ENCODE measurements around the gene NME7. TPM values are rescaled to one million over a fixed set of nuclear protein-coding genes. Genes with fewer than 3 reads are reported as not detected.

Gene NME7
- total RNA-seq, 1 donor from 2014 or later = 23.6 TPM

- intact Hi-C loops (cut with DNase I) = no loop called here
- no peak for DNase-seq (ENCODE audit: extremely low spot score in 2 of 2)
- Histone ChIP-seq H3K4me1 (no peaks in the 10 kb centered on the region), H3K36me3 (no peaks in the 10 kb centered on the region), H3K27ac (no peak overlapping the region), H3K9me3 (no peaks in the 10 kb centered on the region), H3K27me3 (no peaks in the 10 kb centered on the region), H3K4me3 (no peak overlapping the region)
- TF ChIP-seq, protein P1, sequence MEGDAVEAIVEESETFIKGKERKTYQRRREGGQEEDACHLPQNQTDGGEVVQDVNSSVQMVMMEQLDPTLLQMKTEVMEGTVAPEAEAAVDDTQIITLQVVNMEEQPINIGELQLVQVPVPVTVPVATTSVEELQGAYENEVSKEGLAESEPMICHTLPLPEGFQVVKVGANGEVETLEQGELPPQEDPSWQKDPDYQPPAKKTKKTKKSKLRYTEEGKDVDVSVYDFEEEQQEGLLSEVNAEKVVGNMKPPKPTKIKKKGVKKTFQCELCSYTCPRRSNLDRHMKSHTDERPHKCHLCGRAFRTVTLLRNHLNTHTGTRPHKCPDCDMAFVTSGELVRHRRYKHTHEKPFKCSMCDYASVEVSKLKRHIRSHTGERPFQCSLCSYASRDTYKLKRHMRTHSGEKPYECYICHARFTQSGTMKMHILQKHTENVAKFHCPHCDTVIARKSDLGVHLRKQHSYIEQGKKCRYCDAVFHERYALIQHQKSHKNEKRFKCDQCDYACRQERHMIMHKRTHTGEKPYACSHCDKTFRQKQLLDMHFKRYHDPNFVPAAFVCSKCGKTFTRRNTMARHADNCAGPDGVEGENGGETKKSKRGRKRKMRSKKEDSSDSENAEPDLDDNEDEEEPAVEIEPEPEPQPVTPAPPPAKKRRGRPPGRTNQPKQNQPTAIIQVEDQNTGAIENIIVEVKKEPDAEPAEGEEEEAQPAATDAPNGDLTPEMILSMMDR (IDR thresholded peaks at IDR 0.05) = no peak
- TF ChIP-seq POLR2AphosphoS5 (IDR thresholded peaks at IDR 0.05; ENCODE audit: insufficient read depth in 1 of 2, low read depth in 1 of 2) = no peak
These were observed 226.2 kb downstream of the NME7 start for GRCh38 chr1:169141356-169141755.

- DNase-seq (ENCODE audit: extremely low spot score in 2 of 2) = no peak
- H3K36me3 ChIP-seq = no peaks in the 10 kb centered on the region
- TF ChIP-seq POLR2AphosphoS5 (IDR thresholded peaks at IDR 0.05; ENCODE audit: insufficient read depth in 1 of 2, low read depth in 1 of 2) (no peak), POLR2A (IDR thresholded peaks at IDR 0.05) (no peak)
- TF ChIP-seq, protein P1 (IDR thresholded peaks at IDR 0.05) = no peak
- no peaks in the 10 kb centered on the region for H3K27me3 ChIP-seq
- no peak overlapping the region for H3K4me3 ChIP-seq
- H3K9me3 ChIP-seq = no peaks in the 10 kb centered on the region
- H3K27ac ChIP-seq = no peak overlapping the region
- intact Hi-C loops (cut with DNase I) = no loop called here
- H3K4me1 ChIP-seq = no peaks in the 10 kb centered on the region
These were observed 228.5 kb downstream of the NME7 start for GRCh38 chr1:169138866-169139670.

- H3K4me1 ChIP-seq = no peaks in the 10 kb centered on the region
- TF ChIP-seq POLR2A (IDR thresholded peaks at IDR 0.05) = no peak
- TF ChIP-seq, protein P1 (IDR thresholded peaks at IDR 0.05) = no peak
- TF ChIP-seq POLR2AphosphoS5 (IDR thresholded peaks at IDR 0.05; ENCODE audit: insufficient read depth in 1 of 2, low read depth in 1 of 2) = no peak
- H3K36me3 ChIP-seq = no peaks in the 10 kb centered on the region
- H3K27ac ChIP-seq = no peak overlapping the region
- H3K4me3 ChIP-seq = no peak overlapping the region
- H3K27me3 ChIP-seq = no peaks in the 10 kb centered on the region
- no peak for DNase-seq (ENCODE audit: extremely low spot score in 2 of 2)
- intact Hi-C loops (cut with DNase I) = no loop called here
- H3K9me3 ChIP-seq = no peaks in the 10 kb centered on the region
These were observed 230.2 kb downstream of the NME7 start for GRCh38 chr1:169137357-169137756.

DNA sequence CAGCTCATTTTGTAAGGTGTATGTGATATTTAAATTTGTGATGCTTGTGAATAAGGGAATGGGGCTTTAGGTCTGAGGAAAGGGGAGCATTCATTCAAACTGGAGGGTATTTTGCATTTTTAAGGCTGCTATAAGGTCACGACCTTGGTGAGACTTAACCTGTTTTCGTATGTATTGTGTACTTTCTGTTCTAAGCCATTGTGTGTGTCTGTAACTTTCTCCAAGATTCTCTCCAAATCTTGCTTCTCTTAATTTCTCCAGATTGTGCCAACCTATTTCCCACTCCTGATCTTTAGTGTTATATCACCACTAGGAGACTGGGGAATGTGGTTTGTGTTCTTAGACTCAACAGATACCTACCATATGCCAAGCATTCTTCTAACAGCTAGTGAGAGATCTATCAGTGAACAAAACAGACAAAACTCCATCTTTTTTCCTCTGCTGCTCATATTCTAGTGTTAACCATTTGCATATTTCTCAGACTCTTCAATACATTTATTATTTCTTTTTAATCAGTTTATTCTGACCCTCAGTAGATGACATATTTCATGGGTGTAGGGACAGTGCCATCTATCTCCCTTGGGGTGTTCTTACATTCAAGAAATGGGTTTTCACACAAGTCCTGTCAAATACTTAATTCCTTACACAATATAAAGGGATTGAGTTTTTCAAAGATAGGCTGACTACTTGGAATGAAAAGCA lies 233.6 kb downstream of the NME7 start:
- Histone ChIP-seq H3K27me3 (no peaks in the 10 kb centered on the region), H3K27ac (no peak overlapping the region), H3K36me3 (no peaks in the 10 kb centered on the region), H3K4me3 (no peak overlapping the region), H3K9me3 (no peaks in the 10 kb centered on the region), H3K4me1 (no peaks in the 10 kb centered on the region)
- DNase-seq (ENCODE audit: extremely low spot score in 2 of 2) = no peak
- TF ChIP-seq POLR2AphosphoS5 (IDR thresholded peaks at IDR 0.05; ENCODE audit: insufficient read depth in 1 of 2, low read depth in 1 of 2) (no peak), POLR2A (IDR thresholded peaks at IDR 0.05) (no peak)
- TF ChIP-seq, protein P1 (IDR thresholded peaks at IDR 0.05) = no peak
- intact Hi-C loops (cut with DNase I) = no loop called here

GRCh38 chr1:169133228-169133576 lies 234.4 kb downstream of the NME7 start:
- Histone ChIP-seq H3K4me3 (no peak overlapping the region), H3K4me1 (no peaks in the 10 kb centered on the region), H3K9me3 (no peaks in the 10 kb centered on the region), H3K36me3 (no peaks in the 10 kb centered on the region), H3K27me3 (no peaks in the 10 kb centered on the region), H3K27ac (no peak overlapping the region)
- DNase-seq (ENCODE audit: extremely low spot score in 2 of 2) = no peak
- TF ChIP-seq POLR2AphosphoS5 (IDR thresholded peaks at IDR 0.05; ENCODE audit: insufficient read depth in 1 of 2, low read depth in 1 of 2) = no peak
- intact Hi-C loops (cut with DNase I) = no loop called here

All from vagina (tissue), 2 donors.